Heart left ventricle (tissue), 13 donors: ENCODE measurements around the gene ORM2.

Source experiments
- POLR2A ChIP-seq, 2 donors: fragments of 450-650 bp; IDR thresholded peaks; one replicate each; pipeline ENCODE4 v1.6.1; 2017; ENCODE audit warnings: antibody characterized with exemption in 2 of 2, mild to moderate bottlenecking in 2 of 2, moderate library complexity in 2 of 2
- TF ChIP-seq, protein P1 (sequence below), 12 donors: fragments of 200-600 bp; sonication (generic) in 4 of 12; IDR thresholded peaks; one replicate each; pipeline versions ENCODE4 v1.5.0 to v1.8.0; 2018 to 2022; ENCODE audit warnings: antibody characterized with exemption in 12 of 12, mild to moderate bottlenecking in 5 of 12
- donor health status: ischemic (EF 13 %, LVEDD 7.1; RV severe dilation, severe dysfunction).
- donor health status: DM: no; HTN: yes; CAD: no.
- donor health status: DM: no; HTN: no; CAD: no.
- donor health status: ischemic (EF 25% LVEDD 6.9; RV normal size, moderate dysfunction).
- donor health status: ischemic (EF 25% LVEDD 5.7; RV mildly dilated, moderate dysfunction).
- donor health status: ischemic (EF 35%, LVEDD 5.7; RV mildly dilated, moderate dysfunction).
- donor health status: nonischemic (EF 11% LVEDD 7.7; RV severe dilation, severe dysfunction).
- donor health status: DM: yes; HTN: yes; CAD: no.
- donor health status: PGD.
- donor health status: ischemic (EF 29% LVEDD 5.4; RV normal size, mild dysfunction).
- donor health status: nonischemic (EF 23%, LVEDD 6.1; RV moderate dilation, normal function).

DNA sequence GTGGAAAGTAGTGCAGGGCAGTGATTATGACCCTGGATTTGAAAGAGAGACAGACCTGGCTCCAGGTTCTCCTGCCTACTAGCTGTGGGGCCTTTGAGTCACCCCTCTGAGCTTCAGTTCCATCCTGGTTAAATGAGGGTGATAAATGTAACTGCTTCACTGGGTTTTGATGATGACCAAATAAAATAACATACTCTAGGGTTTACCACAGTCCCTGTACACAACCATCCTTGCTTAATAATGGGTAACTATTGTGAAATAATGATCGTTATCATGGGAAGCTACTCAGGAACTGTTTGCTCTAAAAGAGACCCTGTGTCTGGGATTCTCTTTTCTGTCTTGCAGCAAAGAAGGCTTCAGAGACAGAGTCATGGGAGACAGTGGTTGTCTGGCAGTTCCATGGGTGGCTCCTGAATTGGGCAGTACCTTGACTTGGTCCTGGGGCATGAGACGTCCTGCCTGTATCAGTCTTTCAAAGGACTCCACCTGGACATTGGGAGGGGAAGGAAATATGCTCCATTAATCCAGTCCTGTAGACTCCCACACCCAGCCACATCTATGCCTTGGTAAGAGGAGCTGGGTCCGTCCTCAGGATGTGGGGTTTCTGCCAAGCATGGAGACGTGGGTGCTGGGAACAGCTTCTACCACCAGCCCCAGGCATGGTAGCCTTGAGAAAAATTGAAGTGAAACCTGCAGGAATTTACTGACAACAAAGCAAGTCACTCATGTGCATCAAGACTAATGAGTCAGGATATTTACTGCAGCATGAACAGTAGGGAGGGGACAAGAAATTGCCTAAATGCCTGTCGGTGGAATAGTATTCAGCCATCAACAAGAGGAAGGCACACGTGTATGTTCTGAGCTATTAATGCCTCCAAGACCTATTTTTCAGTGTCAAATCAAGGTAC lies 34.7 kb downstream of the ORM2 start:
- TF ChIP-seq, protein P1, sequence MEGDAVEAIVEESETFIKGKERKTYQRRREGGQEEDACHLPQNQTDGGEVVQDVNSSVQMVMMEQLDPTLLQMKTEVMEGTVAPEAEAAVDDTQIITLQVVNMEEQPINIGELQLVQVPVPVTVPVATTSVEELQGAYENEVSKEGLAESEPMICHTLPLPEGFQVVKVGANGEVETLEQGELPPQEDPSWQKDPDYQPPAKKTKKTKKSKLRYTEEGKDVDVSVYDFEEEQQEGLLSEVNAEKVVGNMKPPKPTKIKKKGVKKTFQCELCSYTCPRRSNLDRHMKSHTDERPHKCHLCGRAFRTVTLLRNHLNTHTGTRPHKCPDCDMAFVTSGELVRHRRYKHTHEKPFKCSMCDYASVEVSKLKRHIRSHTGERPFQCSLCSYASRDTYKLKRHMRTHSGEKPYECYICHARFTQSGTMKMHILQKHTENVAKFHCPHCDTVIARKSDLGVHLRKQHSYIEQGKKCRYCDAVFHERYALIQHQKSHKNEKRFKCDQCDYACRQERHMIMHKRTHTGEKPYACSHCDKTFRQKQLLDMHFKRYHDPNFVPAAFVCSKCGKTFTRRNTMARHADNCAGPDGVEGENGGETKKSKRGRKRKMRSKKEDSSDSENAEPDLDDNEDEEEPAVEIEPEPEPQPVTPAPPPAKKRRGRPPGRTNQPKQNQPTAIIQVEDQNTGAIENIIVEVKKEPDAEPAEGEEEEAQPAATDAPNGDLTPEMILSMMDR (IDR thresholded peaks at IDR 0.05): no peak
- no peak for TF ChIP-seq POLR2A (IDR thresholded peaks at IDR 0.05)
